Effector memory CD8-positive, alpha-beta T cell (primary cell): ENCODE results near the gene TMEM101.
"Not testable (repeated sequence)": the region's sequence is repeated elsewhere in the genome, so short reads cannot be mapped to it uniquely, and the experiment has no call there.

ENCODE experiments used
- ATAC-seq: fragments of 150-1000 bp; cut with Tn5 transposase; replicated peaks from 2 replicates; pipeline ENCODE4 v1.10.0; 2021; ENCODE audit warnings: mild to moderate bottlenecking, moderate library complexity
- DNase-seq, 3 experiments: peaks; one replicate each; pipeline ENCODE4 v3.0.0; 2021
- H3K27ac Mint-ChIP-seq, 2 donors: one replicate each; pipeline ENCODE4 v1.8.0; 2022; ENCODE audit warnings: mild to moderate bottlenecking in 2 of 2, mixed read lengths in 2 of 2, moderate library complexity in 2 of 2
- H3K27me3 Mint-ChIP-seq, 2 donors: one replicate each; pipeline ENCODE4 v1.8.0; 2022; ENCODE audit warnings: mixed read lengths in 2 of 2
- H3K36me3 Mint-ChIP-seq: one replicate; pipeline ENCODE4 v1.8.0; 2022; ENCODE audit warnings: mild to moderate bottlenecking, moderate library complexity, mixed read lengths; ENCODE audit not compliant: insufficient read depth
- H3K4me1 Mint-ChIP-seq, 2 donors: one replicate each; pipeline ENCODE4 v1.8.0; 2022; ENCODE audit warnings: low read depth in 2 of 2, mixed read lengths in 2 of 2
- H3K4me3 Mint-ChIP-seq, 2 donors: one replicate each; pipeline ENCODE4 v1.8.0; 2022; ENCODE audit warnings: mild to moderate bottlenecking in 2 of 2, mixed read lengths in 2 of 2, moderate library complexity in 2 of 2
- H3K9me3 Mint-ChIP-seq, 2 donors: one replicate each; pipeline ENCODE4 v1.8.0; 2022; ENCODE audit warnings: mixed read lengths in 2 of 2
- total RNA-seq, 9 experiments: gene quantifications; one replicate each; lab custom pipeline; 2026; lab: John Stamatoyannopoulos, UW

Gene TMEM101
- 1.3 to 27.6 (median 20.2) reads per million in 9 experiments for total RNA-seq

DNA sequence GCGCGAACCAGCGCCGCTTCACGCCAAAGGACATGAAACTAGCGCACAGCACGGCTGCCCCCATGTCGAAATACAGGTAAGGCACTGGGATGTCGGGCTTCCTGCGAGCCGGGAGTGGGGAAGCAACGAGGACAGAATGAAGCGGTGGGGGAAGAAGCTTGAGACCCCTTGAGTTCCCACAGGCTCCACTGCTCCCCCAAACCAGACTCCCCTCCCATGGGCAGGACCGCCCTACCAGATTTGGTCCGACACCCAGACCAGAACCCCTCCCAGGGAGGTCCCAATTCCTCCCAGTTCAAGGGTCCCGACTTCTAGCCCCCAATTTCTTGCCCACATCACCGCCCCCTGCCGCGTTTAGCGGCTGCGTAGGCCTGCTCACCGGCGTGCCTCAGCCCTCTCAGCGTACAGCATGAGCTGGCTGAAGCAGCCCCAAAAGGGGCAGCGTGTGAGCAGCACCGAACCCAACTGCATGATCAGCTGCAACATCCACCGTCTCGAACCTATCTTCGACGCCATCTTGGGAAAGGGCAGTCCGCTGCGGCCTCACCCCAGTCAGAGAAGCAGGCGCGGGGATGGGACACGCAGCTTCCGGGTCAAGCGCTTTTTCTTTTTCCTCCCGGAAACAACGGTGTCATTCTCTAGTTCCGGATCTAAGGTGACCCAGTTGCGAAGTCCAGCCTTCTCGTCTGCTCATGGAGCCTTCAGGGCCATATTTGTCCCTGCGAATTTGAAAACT lies at the start of gene TMEM101:
TSS of gene TMEM101 (minus strand) at position 527 of the 736 bp plus-strand sequence. CDS start at position 516, 11 bp downstream.
- Mint-ChIP-seq H3K9me3 (no peaks in the 10 kb centered on the region), H3K27ac (peak within 1 kb of the TSS; percentile 94 to 98), H3K4me3 (peak within 1 kb of the TSS; percentile 100), H3K36me3 (peaks cover 9% of the 10 kb centered on the region), H3K27me3 (no peaks in the 10 kb centered on the region), H3K4me1 (peaks cover 6 to 12% of the 10 kb centered on the region in 2 donors)
- DNase-seq (peak; percentile 87 to 89 (median 89)), ATAC-seq (peak; percentile 99)

DNA sequence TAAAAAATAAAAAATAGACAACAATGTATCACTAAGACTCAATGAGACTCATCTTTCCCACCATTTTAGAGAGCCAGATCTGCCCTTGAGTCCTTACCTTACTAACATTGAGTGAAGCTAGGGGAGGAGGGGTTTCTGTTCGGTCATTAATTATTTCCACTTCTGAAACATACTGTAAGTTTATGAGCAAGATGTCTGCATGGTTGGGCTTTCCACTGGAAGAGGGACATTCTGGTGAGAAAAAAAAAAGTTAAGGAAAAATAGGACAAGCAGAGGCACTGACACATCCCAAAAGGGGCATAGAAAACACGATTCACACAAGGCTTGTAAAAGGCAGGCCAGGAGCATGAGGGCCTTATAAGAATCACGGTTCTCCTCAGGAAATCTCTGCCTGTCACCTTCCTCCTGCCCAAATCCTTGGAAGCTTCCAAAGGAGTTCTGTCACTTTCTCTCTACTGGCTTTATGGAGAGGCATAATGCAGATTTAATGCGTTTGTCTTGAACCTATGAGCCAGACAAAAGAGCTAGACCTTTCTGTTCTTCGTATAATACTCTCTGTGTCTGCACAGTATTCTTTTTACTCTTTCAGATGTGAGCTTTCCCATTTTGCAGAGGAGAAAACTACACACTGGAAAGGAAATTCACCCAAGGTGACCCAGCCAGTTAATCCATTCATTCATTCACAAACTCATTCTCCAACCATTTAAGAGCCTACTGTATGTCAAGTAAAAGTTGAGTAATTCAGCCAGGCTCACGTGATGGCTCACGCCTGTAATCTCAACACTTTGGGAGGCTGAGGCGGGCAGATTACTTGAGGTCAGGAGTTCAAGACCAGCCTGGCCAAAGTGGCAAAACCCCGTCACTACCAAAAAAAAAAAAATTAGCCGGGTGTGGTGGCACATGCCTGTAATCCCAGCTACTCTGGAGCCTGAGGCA lies 49.2 kb upstream of the TMEM101 start:
- Mint-ChIP-seq H3K9me3 (no peaks in the 10 kb centered on the region), H3K27ac (peak overlapping the region in 1 of 2 donors; percentile 56), H3K4me3 (peak overlapping the region in 1 of 2 donors; percentile 29), H3K36me3 (peaks cover 49% of the 10 kb centered on the region), H3K27me3 (no peaks in the 10 kb centered on the region), H3K4me1 (peaks cover 22 to 40% of the 10 kb centered on the region in 2 donors)
- ATAC-seq (no peak), DNase-seq (no peak)

DNA sequence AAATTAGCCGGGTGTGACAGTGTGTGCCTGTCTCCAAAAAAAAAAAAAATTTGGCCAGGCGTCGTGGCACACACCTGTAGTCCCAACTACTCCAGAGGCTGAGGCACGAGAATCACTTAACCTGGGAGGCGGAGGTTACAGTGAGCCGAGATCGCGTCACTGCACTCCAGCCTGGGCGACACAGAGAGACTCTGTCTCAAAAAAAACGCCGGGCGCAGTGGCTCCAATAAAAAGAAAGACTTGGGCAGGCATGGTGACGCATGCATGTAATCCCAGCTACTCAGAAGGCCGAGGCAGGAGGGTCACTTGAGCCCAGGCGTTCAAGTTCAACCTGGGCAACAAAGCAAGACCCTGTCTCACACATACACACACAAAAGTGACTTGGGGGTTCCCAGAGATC lies 48.1 kb upstream of the TMEM101 start:
- DNase-seq (no peak), ATAC-seq (no peak)
- no peaks in the 10 kb centered on the region for H3K9me3 Mint-ChIP-seq
- peaks cover 20 to 40% of the 10 kb centered on the region in 2 donors for H3K4me1 Mint-ChIP-seq
- H3K27ac Mint-ChIP-seq = no peak overlapping the region
- no peaks in the 10 kb centered on the region for H3K27me3 Mint-ChIP-seq
- H3K36me3 Mint-ChIP-seq = peaks cover 58% of the 10 kb centered on the region
- H3K4me3 Mint-ChIP-seq = no peak overlapping the region

DNA sequence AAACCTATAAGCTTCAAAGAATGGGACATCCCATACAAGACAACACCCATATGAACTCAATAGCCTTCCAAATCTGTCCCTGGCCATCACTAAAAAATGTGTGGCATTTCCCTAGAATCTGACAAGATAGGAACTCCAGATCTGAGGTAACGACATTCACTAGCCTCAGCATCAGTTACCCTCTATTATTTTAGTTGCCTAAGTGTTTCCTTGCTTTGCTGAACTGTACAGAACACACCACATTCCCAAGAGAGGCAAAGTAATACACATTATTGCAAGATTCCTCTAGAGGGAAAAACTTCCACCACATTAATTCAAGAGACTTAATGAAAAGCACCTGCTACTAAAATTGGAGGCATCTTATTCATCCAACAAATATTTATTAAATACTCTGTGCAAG lies 46.7 kb upstream of the TMEM101 start:
- DNase-seq = no peak
- no peaks in the 10 kb centered on the region for H3K27me3 Mint-ChIP-seq
- H3K4me1 Mint-ChIP-seq = peaks cover 14 to 33% of the 10 kb centered on the region in 2 donors
- ATAC-seq = no peak
- H3K36me3 Mint-ChIP-seq = peaks cover 61% of the 10 kb centered on the region
- H3K27ac Mint-ChIP-seq = peak overlapping the region in 1 of 2 donors; percentile 66
- no peak overlapping the region for H3K4me3 Mint-ChIP-seq
- no peaks in the 10 kb centered on the region for H3K9me3 Mint-ChIP-seq

DNA sequence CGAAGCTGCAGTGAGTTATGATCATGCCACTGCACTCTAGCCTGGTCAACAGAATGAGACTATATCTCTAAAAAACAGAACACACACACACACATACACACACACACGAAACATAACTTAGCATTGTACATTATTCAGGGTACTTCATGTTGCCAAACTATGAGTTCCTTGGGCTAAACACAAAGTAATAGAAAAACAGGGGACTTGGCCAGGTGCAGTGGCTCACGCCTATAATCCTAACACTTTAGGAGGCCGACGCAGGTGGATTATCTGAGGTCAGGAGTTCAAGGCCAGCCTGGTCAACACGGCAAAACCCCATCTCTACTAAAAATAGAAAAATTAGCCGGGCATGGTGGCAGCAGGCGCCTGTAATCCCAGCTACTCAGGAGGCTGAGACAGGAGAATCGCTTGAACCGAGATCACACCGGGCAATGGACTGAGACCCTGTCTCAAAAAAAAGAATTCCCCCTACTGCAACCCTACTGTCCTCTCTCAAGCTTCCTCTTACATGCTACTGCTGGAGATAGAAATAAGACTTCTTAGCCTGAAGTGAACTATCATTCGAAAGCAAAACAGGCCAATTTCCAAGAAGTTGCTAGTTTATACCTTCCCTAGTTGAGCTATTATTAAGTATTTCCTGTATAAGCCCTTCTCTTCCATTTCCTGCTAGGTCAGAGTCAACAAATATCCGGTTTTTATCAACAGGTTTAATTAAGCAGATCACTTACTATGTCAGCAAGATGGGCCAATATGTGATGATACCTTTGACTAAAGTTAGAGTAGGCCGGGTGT lies 44.5 kb upstream of the TMEM101 start:
- Mint-ChIP-seq H3K27ac (peak overlapping the region in 1 of 2 donors; percentile 2), H3K4me1 (peaks cover 11 to 28% of the 10 kb centered on the region in 2 donors), H3K9me3 (no peaks in the 10 kb centered on the region)

DNA sequence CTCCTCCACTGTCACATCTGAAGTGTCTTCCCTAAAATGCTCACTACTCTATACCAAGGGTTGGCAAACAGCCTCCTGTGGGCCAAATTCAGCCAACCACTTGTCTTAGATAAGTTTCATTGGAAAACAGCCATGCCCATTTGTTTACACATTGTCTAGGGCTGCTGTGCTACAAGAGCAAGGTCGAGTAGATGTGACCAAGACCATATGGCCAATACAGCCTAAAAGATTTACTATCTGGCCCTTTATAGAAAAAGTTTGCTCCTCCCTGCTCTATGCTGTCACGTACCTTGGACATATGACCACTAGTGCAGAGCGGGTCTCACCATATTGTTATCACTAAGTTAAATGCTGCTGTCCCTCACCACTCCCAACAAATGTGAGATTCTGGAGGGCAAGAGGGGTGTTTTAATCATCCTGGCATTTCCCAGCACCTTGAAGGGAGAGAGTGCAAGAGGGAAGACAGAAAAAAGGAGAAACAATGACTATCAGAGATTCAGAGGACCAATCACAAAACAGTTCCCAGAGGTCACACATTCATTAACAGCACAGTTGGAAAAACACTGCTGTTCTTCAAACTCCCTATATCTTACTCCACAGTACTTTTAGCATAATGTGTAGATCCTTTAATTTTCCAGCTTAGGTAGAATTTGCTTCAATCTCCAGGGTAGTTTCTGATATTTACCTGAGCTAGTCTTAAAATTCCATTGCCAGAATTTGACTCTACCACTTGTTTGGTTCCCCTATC lies 38.5 kb upstream of the TMEM101 start:
- H3K9me3 Mint-ChIP-seq = no peaks in the 10 kb centered on the region
- H3K36me3 Mint-ChIP-seq = peaks cover 68% of the 10 kb centered on the region
- no peak for ATAC-seq
- peak overlapping the region; percentile 64 to 82 for H3K27ac Mint-ChIP-seq
- no peaks in the 10 kb centered on the region for H3K27me3 Mint-ChIP-seq
- DNase-seq = no peak
- H3K4me1 Mint-ChIP-seq = peaks cover 11 to 16% of the 10 kb centered on the region in 2 donors
- H3K4me3 Mint-ChIP-seq = no peak overlapping the region

More for the DNA sequence above, 44.5 kb upstream of the TMEM101 start:
- DNase-seq (no peak), ATAC-seq (no peak)
- H3K36me3 Mint-ChIP-seq = peaks cover 64% of the 10 kb centered on the region
- no peak overlapping the region for H3K4me3 Mint-ChIP-seq
- no peaks in the 10 kb centered on the region for H3K27me3 Mint-ChIP-seq

DNA sequence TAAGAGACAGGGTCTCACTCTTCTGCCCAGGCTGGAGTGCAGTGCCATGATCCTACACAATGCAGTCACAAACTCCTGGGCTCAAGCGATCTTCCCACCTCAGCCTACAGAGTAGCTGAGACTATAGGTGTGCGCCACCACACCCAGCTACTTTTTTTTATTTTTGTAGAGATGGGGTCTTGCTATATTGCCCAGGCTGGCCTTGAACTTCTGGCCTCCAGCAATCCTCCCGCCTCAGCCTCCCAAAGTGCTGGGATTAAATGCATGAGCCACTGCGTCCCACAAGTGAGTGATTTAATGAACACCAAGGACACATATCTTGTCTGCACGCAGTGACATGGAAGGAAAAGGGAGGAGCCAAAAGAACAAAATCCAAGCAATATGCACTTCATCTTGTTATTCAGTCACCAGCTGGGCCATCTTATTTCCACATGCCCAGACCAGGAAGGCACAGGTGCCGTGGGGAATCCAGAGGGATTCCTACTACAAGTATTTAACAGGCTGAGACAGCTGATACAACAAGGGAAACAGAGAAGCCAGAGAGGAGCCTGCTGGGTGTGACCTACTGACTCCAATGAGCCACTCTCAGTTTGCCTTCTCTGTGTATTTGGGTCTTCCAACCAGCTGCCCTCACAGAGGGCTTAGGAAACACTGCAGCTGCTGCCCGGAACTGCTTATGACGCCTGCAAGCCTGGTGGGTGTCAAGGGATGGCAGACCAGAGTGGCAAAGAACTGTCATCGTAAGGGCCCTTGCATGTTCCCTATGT lies 34.7 kb upstream of the TMEM101 start:
- Mint-ChIP-seq H3K4me1 (peaks cover 8 to 13% of the 10 kb centered on the region in 2 donors), H3K9me3 (no peaks in the 10 kb centered on the region), H3K27me3 (no peaks in the 10 kb centered on the region), H3K4me3 (no peak overlapping the region), H3K27ac (no peak overlapping the region), H3K36me3 (peaks cover 60% of the 10 kb centered on the region)
- DNase-seq = no peak
- ATAC-seq = no peak

DNA sequence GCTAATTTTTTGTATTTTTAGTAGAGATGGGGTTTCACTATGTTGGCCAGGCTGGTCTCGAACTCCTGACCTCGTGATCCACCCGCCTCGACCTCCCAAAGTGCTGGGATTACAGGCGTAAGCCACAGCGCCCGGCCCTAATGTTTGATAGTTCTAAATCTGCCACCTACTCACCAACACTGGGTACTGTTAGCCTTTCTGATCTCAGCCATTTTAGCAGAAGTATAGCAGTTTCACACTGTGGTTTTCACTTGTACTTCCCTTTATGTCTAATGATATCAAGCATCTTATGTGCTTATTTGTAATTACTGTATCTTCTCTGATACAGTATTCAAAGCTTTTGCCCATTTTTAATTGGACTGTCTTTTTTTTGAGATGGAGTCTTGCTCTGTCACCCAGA lies 32.1 kb upstream of the TMEM101 start:
- H3K4me1 Mint-ChIP-seq, H3K9me3 Mint-ChIP-seq, H3K4me3 Mint-ChIP-seq, ATAC-seq, H3K27ac Mint-ChIP-seq, H3K27me3 Mint-ChIP-seq, DNase-seq: not testable (repeated sequence)
- H3K36me3 Mint-ChIP-seq = peaks cover 57% of the 10 kb centered on the region

DNA sequence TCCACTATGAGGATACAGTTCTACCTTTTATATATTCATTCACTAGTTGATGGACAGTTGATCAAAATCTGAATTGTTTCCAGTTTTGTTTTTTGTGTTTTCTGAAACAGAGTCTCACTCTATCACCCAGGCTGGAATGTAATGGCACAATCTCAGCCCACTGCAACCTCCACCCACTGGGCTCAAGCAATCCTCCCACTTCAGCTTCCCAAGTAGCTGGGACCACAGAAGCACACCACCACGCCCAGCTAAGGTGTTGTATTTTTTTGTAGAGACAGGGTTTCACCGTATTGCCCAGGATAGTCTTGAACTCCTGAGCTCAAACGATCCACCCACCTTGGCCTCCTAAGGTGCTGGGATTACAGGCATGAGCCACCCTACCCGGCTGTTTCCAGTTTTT lies 30.7 kb upstream of the TMEM101 start:
- ATAC-seq = no peak
- Mint-ChIP-seq H3K27me3 (no peaks in the 10 kb centered on the region), H3K4me1 (peaks cover 6 to 8% of the 10 kb centered on the region in 2 donors), H3K36me3 (peaks cover 45% of the 10 kb centered on the region), H3K4me3 (no peak overlapping the region), H3K27ac (peak overlapping the region in 1 of 2 donors; percentile 17), H3K9me3 (no peaks in the 10 kb centered on the region)
- no peak for DNase-seq

DNA sequence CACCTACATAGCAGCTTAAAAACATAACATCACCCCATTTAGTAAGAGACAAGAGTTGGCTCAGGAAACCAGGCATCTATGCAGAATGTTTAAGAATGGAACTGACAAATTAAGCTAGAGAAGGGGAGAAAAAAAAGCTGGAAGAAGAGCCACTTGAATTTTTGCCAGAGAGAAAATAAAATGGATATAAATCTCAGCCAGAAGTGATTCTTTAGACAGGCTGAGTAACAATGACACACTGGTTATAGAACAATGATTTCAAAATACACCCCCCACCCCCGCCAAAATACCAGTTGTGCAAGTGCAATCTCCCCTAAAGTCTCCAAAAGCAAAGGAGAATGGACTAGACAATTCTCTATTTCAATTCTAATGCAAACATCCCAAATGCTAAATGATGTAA lies 29.3 kb upstream of the TMEM101 start:
- H3K9me3 Mint-ChIP-seq = no peaks in the 10 kb centered on the region
- peaks cover 6 to 8% of the 10 kb centered on the region in 2 donors for H3K4me1 Mint-ChIP-seq
- H3K27ac Mint-ChIP-seq = no peak overlapping the region
- no peak for DNase-seq
- ATAC-seq = no peak
- H3K4me3 Mint-ChIP-seq = no peak overlapping the region
- no peaks in the 10 kb centered on the region for H3K27me3 Mint-ChIP-seq
- H3K36me3 Mint-ChIP-seq = peaks cover 42% of the 10 kb centered on the region

DNA sequence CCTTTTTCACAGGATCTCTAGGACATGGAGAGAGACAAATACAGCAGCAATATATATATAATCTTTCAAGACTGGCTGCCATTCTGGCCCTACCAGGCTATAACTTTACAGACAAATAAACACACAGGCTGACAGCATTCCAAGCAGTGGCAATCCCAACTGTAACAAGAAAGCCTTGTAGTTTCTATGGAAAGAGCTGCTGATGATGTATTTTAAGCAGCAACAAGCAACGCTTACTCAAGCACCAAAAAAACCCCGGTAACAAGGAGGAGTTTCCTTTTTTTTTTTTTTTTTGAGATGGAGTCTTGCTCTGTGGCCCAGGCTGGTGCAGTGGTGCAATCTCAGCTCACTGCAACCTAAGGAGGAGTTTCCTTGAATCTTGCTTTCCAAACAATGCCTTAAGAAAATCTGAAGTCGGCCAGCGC lies 28.5 kb upstream of the TMEM101 start:
- Mint-ChIP-seq H3K27me3 (no peaks in the 10 kb centered on the region), H3K9me3 (no peaks in the 10 kb centered on the region), H3K4me1 (peaks cover 6 to 8% of the 10 kb centered on the region in 2 donors), H3K27ac (peak overlapping the region in 1 of 2 donors; percentile 73), H3K36me3 (peaks cover 44% of the 10 kb centered on the region), H3K4me3 (no peak overlapping the region)
- DNase-seq = no peak
- no peak for ATAC-seq
